DMS 273 (cell line): Measurements from ENCODE around the gene MPP2.

ENCODE experiments used
- DNase-seq: peaks from one replicate; lab custom pipeline; 2025; ENCODE audit not compliant: unreplicated experiment; lab: John Stamatoyannopoulos, UW

Gene MPP2

DNA sequence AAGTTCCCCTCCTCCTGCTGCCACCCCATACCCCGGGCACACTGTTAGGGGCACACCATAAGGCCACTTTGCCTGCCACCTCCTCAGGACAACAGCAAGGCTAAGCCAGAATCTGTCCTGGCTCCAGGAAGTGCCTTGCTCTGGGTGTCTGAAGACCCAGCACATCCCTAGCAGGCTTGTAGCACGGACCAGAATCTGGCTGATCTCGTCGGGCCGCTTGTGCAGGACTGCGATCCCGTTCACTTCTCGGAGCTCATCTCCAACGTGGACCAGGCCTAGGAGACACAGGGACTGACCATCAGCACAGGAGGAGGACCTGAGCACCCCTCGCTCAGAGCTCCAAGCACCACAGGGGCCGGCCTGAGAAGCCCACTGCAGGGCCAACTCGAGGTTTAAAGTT is 81.8 kb downstream of the MPP2 start:
- DNase-seq, result no peak
